Adrenal gland (tissue), 12 donors: ENCODE results near the gene RTN4. TPM values are rescaled to one million over a fixed set of nuclear protein-coding genes. Genes with fewer than 3 reads are reported as not detected.

Experiments
- DNase-seq, 7 donors: peaks; one replicate each; pipeline ENCODE4 v3.0.0-alpha.2; 2019 to 2020
- H3K27ac ChIP-seq, 5 donors: fragments of 200-600 bp; sonication (generic) in 4 of 5; 1 replicate in 3 of 5; 2 replicates in 2 of 5; pipeline versions ENCODE4 v1.5.1 to v1.8.0; 2016 to 2020; ENCODE audit warnings: mild to moderate bottlenecking in 1 of 5
- H3K27me3 ChIP-seq: fragments of 200-600 bp; 2 replicates; pipeline ENCODE4 v1.8.0; 2021
- H3K36me3 ChIP-seq, 2 donors: fragments of 200-600 bp; replicated peaks in 1 of 2; 1 replicate in 1 of 2; 2 replicates in 1 of 2; pipeline versions ENCODE4 v1.5.1 to v1.8.0; 2018 to 2022
- H3K4me1 ChIP-seq, 2 donors: fragments of 200-600 bp; replicated peaks in 1 of 2; 1 replicate in 1 of 2; 2 replicates in 1 of 2; pipeline versions ENCODE4 v1.5.1 to v1.8.0; 2018 to 2021
- H3K4me3 ChIP-seq, 4 donors: fragments of 200-600 bp; sonication (generic) in 3 of 4; one replicate each; pipeline ENCODE4 v1.5.1; 2016 to 2018
- H3K9me3 ChIP-seq, 3 donors: fragments of 200-600 bp; sonication (generic) in 1 of 3; replicated peaks in 1 of 3; 1 replicate in 2 of 3; 2 replicates in 1 of 3; pipeline versions ENCODE4 v1.5.1 to v1.8.0; 2016 to 2021
- CTCF ChIP-seq, 6 experiments: fragments of 450-650 bp in 4 of 6; fragments of 200-600 bp in 2 of 6; sonication (generic) in 1 of 6; IDR thresholded peaks; 1 replicate in 5 of 6; 2 replicates in 1 of 6; pipeline versions ENCODE4 v1.5.1 to v1.8.0; 2016 to 2021; ENCODE audit warnings: antibody characterized with exemption in 6 of 6, mild to moderate bottlenecking in 2 of 6, moderate library complexity in 1 of 6
- POLR2A ChIP-seq, 2 donors: fragments of 450-650 bp; IDR thresholded peaks; one replicate each; pipeline ENCODE4 v1.6.1; 2017; ENCODE audit warnings: antibody characterized with exemption in 2 of 2, mild to moderate bottlenecking in 2 of 2, moderate library complexity in 1 of 2
- WGBS, 4 donors: extraction: QIAGEN DNeasy Blood & Tissue Kit in 2 of 4; methylation state at CpG; one replicate each; pipeline versions ENCODE4 v1.1.5 to v1.1.7; 2013 to 2017; 5-methylcytosine and 5-hydroxymethylcytosine counted together
- intact Hi-C, 2 donors: fragments of 100-400 bp; cut with DNase I; formaldehyde crosslinking; loops; one replicate each; pipeline versions ENCODE4 v1.14.1 to v1.15.0; 2022 to 2023
- polyA plus RNA-seq, 3 donors: library from polyadenylated mRNA; stranded (reverse); fragments of 200-250 nt in 2 of 3; fragments of 350-450 nt in 1 of 3; fragmentation: Illumina TruSeq in 1 of 3; extraction: RNeasy Lipid Tissue Mini Kit (QIAGEN cat#74804) in 1 of 3; gene quantifications; one replicate each; pipeline ENCODE4 v1.2.3, GENCODE V29; 2013 to 2014
- small RNA-seq, 2 donors: library from RNA; depleted of rRNA; stranded (forward); fragments of <200 nt; gene quantifications; one replicate each; pipeline ENCODE3, GENCODE V24; 2016
- total RNA-seq, 9 donors: library from RNA; depleted of rRNA in 4 of 9; stranded (reverse); fragments of >200 nt in 4 of 9; fragments of 120-200 nt in 1 of 9; fragmentation: NEBNext Ultra II Directional in 1 of 9; extraction: Animal tissue kit (Norgen Biotek cat#: 25700) in 1 of 9; gene quantifications; one replicate each; pipeline versions ENCODE4 v1.1.0 to v1.2.4, GENCODE V29; 2013 to 2023
- donor health status: healthy with polysubstance abuse.
- donor health status: Bipolar disorder and iron deficiency.
- donor health status: DM: yes; HTN: yes; CAD: no.
- donor health status: DM: no; HTN: no; CAD: no.
- donor health status: DM: no; HTN: no; CAD: no.
- donor health status: DM: yes; HTN: yes; CAD: no.

Gene RTN4
- total and polyA plus RNA-seq, 12 donors, result 114 to 694 (median 444) TPM

- Histone ChIP-seq H3K27me3 (no peaks in the 10 kb centered on the region), H3K4me1 (no peaks in the 10 kb centered on the region), H3K36me3 (no peaks in the 10 kb centered on the region), H3K27ac (no peak overlapping the region), H3K4me3 (no peak overlapping the region), H3K9me3 (no peaks in the 10 kb centered on the region)
- TF ChIP-seq POLR2A (IDR thresholded peaks at IDR 0.05) (no peak), CTCF (IDR thresholded peaks at IDR 0.05) (no peak)
- no peak for DNase-seq
- 94 to 98% (median 96%) methylated on average over 16 of the region's 16 CpGs for WGBS, 4 donors
- intact Hi-C loops, result no loop called here
Measured at GRCh38 chr2:54927751-54928615, 122.3 kb downstream of the RTN4 start.

- DNase-seq, result no peak
- H3K27ac ChIP-seq, result no peak overlapping the region
- H3K36me3 ChIP-seq, result no peaks in the 10 kb centered on the region
- H3K4me3 ChIP-seq, result no peak overlapping the region
- intact Hi-C loops, result no loop called here
- no peaks in the 10 kb centered on the region for H3K27me3 ChIP-seq
- no peak for TF ChIP-seq POLR2A (IDR thresholded peaks at IDR 0.05)
- no peak for TF ChIP-seq CTCF (IDR thresholded peaks at IDR 0.05)
- WGBS, 4 donors, result 86 to 97% (median 90%) methylated on average over 7 to 8 of the region's 8 CpGs
- H3K4me1 ChIP-seq, result no peaks in the 10 kb centered on the region
- H3K9me3 ChIP-seq, result no peaks in the 10 kb centered on the region
Measured at GRCh38 chr2:54927085-54927750, 123.0 kb downstream of the RTN4 start.

- Histone ChIP-seq H3K4me3 (no peak overlapping the region), H3K36me3 (no peaks in the 10 kb centered on the region), H3K27me3 (no peaks in the 10 kb centered on the region), H3K27ac (no peak overlapping the region), H3K9me3 (no peaks in the 10 kb centered on the region), H3K4me1 (no peaks in the 10 kb centered on the region)
- no peak for TF ChIP-seq POLR2A (IDR thresholded peaks at IDR 0.05)
- no peak for DNase-seq
- WGBS, 4 donors, result 93 to 96% (median 94%) methylated on average over 4 of the region's 4 CpGs
- intact Hi-C loops, result no loop called here
Measured at GRCh38 chr2:54925022-54925421, 125.2 kb downstream of the RTN4 start.

- WGBS, 4 donors, result 92 to 100% (median 95%) methylated on average over 1 of the region's 1 CpG
- DNase-seq, result no peak
- H3K27ac ChIP-seq, result no peak overlapping the region
- no peaks in the 10 kb centered on the region for H3K4me1 ChIP-seq
- no peaks in the 10 kb centered on the region for H3K36me3 ChIP-seq
- H3K9me3 ChIP-seq, result no peaks in the 10 kb centered on the region
- H3K27me3 ChIP-seq, result no peaks in the 10 kb centered on the region
- TF ChIP-seq POLR2A (IDR thresholded peaks at IDR 0.05), result no peak
- no peak for TF ChIP-seq CTCF (IDR thresholded peaks at IDR 0.05)
- H3K4me3 ChIP-seq, result no peak overlapping the region
- intact Hi-C loops, result no loop called here
Measured at GRCh38 chr2:54924121-54924520, 126.1 kb downstream of the RTN4 start.

Small RNA genes lying within 50 kb of the gene (small RNA-seq; reads per million reads assigned to genes)
- 0 reads per million in 2 donors for gene RNU6-433P

Other genes with a start within 250 kb of the RTN4 start
- gene CLHC1, start 181.8 kb upstream of the RTN4 start, total RNA-seq, result 10 to 100 TPM in 4 of 9 donors, 1 to 10 TPM in 5; 4.7 to 21.3 (median 9.7) TPM
- 10 to 100 TPM in 2 of 3 donors, 1 to 10 TPM in 1; 9.8 to 17.8 (median 16.5) TPM for gene CLHC1, start 181.8 kb upstream of the RTN4 start, polyA plus RNA-seq
- gene RPS27A, start 182.2 kb upstream of the RTN4 start, total RNA-seq, result 1,000 to 10,000 TPM in 2 of 9 donors, 100 to 1,000 TPM in 7; 493 to 1,820 (median 796) TPM
- 1,000 to 10,000 TPM in 2 of 3 donors, 100 to 1,000 TPM in 1; 835 to 1,338 (median 1,054) TPM for gene RPS27A, start 182.2 kb upstream of the RTN4 start, polyA plus RNA-seq
- gene MTIF2, start 218.8 kb upstream of the RTN4 start, total RNA-seq, result 10 to 100 TPM; 18.2 to 47.4 (median 29.1) TPM
- 10 to 100 TPM; 21.0 to 46.3 (median 34.7) TPM for gene MTIF2, start 218.8 kb upstream of the RTN4 start, polyA plus RNA-seq